ENCODE measurements around the gene PLA2G2C.

GRCh38 chr1:20117236-20117635 is 69.1 kb downstream of the PLA2G2C start:
- no peak for TF ChIP-seq ZC3H10 (CRISPR knock-in tag; IDR thresholded peaks at IDR 0.05)
- TF ChIP-seq CREB5 (CRISPR knock-in tag; IDR thresholded peaks at IDR 0.05; ENCODE audit: low read depth), result no peak
- TF ChIP-seq ISL1 (CRISPR knock-in tag; IDR thresholded peaks at IDR 0.05), result no peak
- no peak for TF ChIP-seq ZNF70 (CRISPR knock-in tag; IDR thresholded peaks at IDR 0.05)
- TF ChIP-seq TOX (CRISPR knock-in tag; IDR thresholded peaks at IDR 0.05; ENCODE audit: borderline replicate concordance), result no peak
- TF ChIP-seq PATZ1 (CRISPR knock-in tag; IDR thresholded peaks at IDR 0.05; ENCODE audit: borderline replicate concordance), result no peak
- no peak for TF ChIP-seq POU6F1 (CRISPR knock-in tag; IDR thresholded peaks at IDR 0.05; ENCODE audit: borderline replicate concordance, low read depth)
- no peak for TF ChIP-seq SNAI2 (CRISPR knock-in tag; IDR thresholded peaks at IDR 0.05)
- no peak for TF ChIP-seq GLIS3 (CRISPR knock-in tag; IDR thresholded peaks at IDR 0.05)
- no peak for TF ChIP-seq PPARA (CRISPR knock-in tag; IDR thresholded peaks at IDR 0.05; ENCODE audit: borderline replicate concordance)
- TF ChIP-seq ESRRG (CRISPR knock-in tag; IDR thresholded peaks at IDR 0.05), result no peak
- no peak for TF ChIP-seq ZFP3 (CRISPR knock-in tag; IDR thresholded peaks at IDR 0.05)
- no peak for TF ChIP-seq ARNTL (CRISPR knock-in tag; IDR thresholded peaks at IDR 0.05; ENCODE audit: borderline replicate concordance, low read depth)
- TF ChIP-seq BACH2 (CRISPR knock-in tag; IDR thresholded peaks at IDR 0.05; ENCODE audit: borderline replicate concordance), result no peak
